Loucy (cell line): ENCODE measurements around the gene KIF24.

Experiments used
- H2AFZ ChIP-seq: fragments of 200-600 bp; sonication (generic); 2 replicates; pipeline ENCODE4 v1.6.0; 2016; ENCODE audit warnings: antibody characterized with exemption, mild to moderate bottlenecking, low read length, moderate library complexity
- H3F3A ChIP-seq: fragments of 200-600 bp; 2 replicates; pipeline ENCODE4 v1.6.0; 2016; ENCODE audit warnings: antibody characterized with exemption, low read depth, mild to moderate bottlenecking
- H3K27me3 ChIP-seq: fragments of 200-600 bp; sonication (generic); 2 replicates; pipeline ENCODE4 v1.6.1; 2014; ENCODE audit warnings: low read length, mild to moderate bottlenecking; ENCODE audit not compliant: insufficient read depth, poor library complexity, severe bottlenecking
- H3K36me3 ChIP-seq: fragments of 200-600 bp; sonication (generic); 2 replicates; pipeline ENCODE4 v1.6.1; 2016; ENCODE audit warnings: low read length; ENCODE audit not compliant: insufficient read depth
- H3K4me1 ChIP-seq: fragments of 200-600 bp; sonication (generic); 2 replicates; pipeline ENCODE4 v1.5.1; 2014; ENCODE audit warnings: low read length, mild to moderate bottlenecking; ENCODE audit not compliant: insufficient read depth, poor library complexity, severe bottlenecking
- H3K4me2 ChIP-seq: fragments of 200-600 bp; sonication (generic); 2 replicates; pipeline ENCODE4 v1.6.0; 2014; ENCODE audit warnings: antibody characterized with exemption, low read length, low read depth, mild to moderate bottlenecking; ENCODE audit not compliant: poor library complexity, severe bottlenecking
- H3K4me3 ChIP-seq: fragments of 200-600 bp; sonication (generic); 2 replicates; pipeline ENCODE4 v1.5.1; 2014; ENCODE audit warnings: low read length, mild to moderate bottlenecking, mixed read lengths; ENCODE audit not compliant: poor library complexity, severe bottlenecking
- H3K79me2 ChIP-seq: fragments of 200-600 bp; sonication (generic); 2 replicates; pipeline ENCODE4 v1.6.1; 2014; ENCODE audit warnings: low read length; ENCODE audit not compliant: insufficient read depth
- H3K9ac ChIP-seq: fragments of 200-600 bp; sonication (generic); 2 replicates; pipeline ENCODE4 v1.6.0; 2014; ENCODE audit warnings: mild to moderate bottlenecking, low read depth, low read length, moderate library complexity; ENCODE audit not compliant: poor library complexity, severe bottlenecking
- H3K9me2 ChIP-seq: fragments of 200-600 bp; sonication (generic); replicated peaks from 2 replicates; pipeline ENCODE4 v1.6.1; 2016; ENCODE audit warnings: low read depth, low read length, mixed read lengths
- H3K9me3 ChIP-seq: fragments of 200-600 bp; sonication (generic); 2 replicates; pipeline ENCODE4 v1.6.1; 2014; ENCODE audit warnings: mild to moderate bottlenecking, antibody characterized with exemption, low read length, low read depth; ENCODE audit not compliant: insufficient read depth
- H4K20me1 ChIP-seq: fragments of 200-600 bp; sonication (generic); 2 replicates; pipeline ENCODE4 v1.6.0; 2014; ENCODE audit warnings: antibody characterized with exemption, low read length, mild to moderate bottlenecking; ENCODE audit not compliant: insufficient read depth, poor library complexity, severe bottlenecking
- EZH2phosphoT487 ChIP-seq: fragments of 200-600 bp; IDR thresholded peaks from 2 replicates; pipeline ENCODE4 v1.6.1; 2018; ENCODE audit warnings: antibody characterized with exemption, mild to moderate bottlenecking, moderate library complexity, borderline replicate concordance
- TF ChIP-seq, protein P1 (sequence below): fragments of 200-600 bp; sonication (generic); conservative IDR thresholded peaks from 2 replicates; pipeline ENCODE4 v1.5.1; 2014; ENCODE audit warnings: mild to moderate bottlenecking, antibody characterized with exemption, low read length

The KIF24 gene

GRCh38 chr9:34371886-34372466, 42.9 kb upstream of the KIF24 start:
- no peaks in the 10 kb centered on the region for H3K36me3 ChIP-seq
- peaks cover 16% of the 10 kb centered on the region for H3K4me1 ChIP-seq
- no peak overlapping the region for H3K4me3 ChIP-seq
- H3K9me3 ChIP-seq = peaks cover 3% of the 10 kb centered on the region; the same call in 1 of the 2 replicates
- H3K9me2 ChIP-seq = no peaks in the 10 kb centered on the region
- TF ChIP-seq, protein P1, sequence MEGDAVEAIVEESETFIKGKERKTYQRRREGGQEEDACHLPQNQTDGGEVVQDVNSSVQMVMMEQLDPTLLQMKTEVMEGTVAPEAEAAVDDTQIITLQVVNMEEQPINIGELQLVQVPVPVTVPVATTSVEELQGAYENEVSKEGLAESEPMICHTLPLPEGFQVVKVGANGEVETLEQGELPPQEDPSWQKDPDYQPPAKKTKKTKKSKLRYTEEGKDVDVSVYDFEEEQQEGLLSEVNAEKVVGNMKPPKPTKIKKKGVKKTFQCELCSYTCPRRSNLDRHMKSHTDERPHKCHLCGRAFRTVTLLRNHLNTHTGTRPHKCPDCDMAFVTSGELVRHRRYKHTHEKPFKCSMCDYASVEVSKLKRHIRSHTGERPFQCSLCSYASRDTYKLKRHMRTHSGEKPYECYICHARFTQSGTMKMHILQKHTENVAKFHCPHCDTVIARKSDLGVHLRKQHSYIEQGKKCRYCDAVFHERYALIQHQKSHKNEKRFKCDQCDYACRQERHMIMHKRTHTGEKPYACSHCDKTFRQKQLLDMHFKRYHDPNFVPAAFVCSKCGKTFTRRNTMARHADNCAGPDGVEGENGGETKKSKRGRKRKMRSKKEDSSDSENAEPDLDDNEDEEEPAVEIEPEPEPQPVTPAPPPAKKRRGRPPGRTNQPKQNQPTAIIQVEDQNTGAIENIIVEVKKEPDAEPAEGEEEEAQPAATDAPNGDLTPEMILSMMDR = no peak
- no peak for TF ChIP-seq EZH2phosphoT487
- no peak overlapping the region for H3K9ac ChIP-seq
- H4K20me1 ChIP-seq = no peaks in the 10 kb centered on the region
- H2AFZ ChIP-seq = no peak overlapping the region
- H3K4me2 ChIP-seq = no peak overlapping the region
- no peaks in the 10 kb centered on the region for H3K79me2 ChIP-seq
- H3F3A ChIP-seq = no peaks in the 10 kb centered on the region
- no peaks in the 10 kb centered on the region for H3K27me3 ChIP-seq

GRCh38 chr9:34370970-34371880, 42.2 kb upstream of the KIF24 start:
- no peaks in the 10 kb centered on the region for H3K79me2 ChIP-seq
- no peak overlapping the region for H3K4me2 ChIP-seq
- no peak overlapping the region for H3K4me3 ChIP-seq
- H3K9me2 ChIP-seq = no peaks in the 10 kb centered on the region
- no peaks in the 10 kb centered on the region for H3K36me3 ChIP-seq
- H3K9ac ChIP-seq = no peak overlapping the region
- H3F3A ChIP-seq = no peaks in the 10 kb centered on the region
- H3K9me3 ChIP-seq = peaks cover 3% of the 10 kb centered on the region; the same call in 1 of the 2 replicates
- H3K27me3 ChIP-seq = no peaks in the 10 kb centered on the region
- H4K20me1 ChIP-seq = no peaks in the 10 kb centered on the region
- TF ChIP-seq, protein P1 = no peak
- TF ChIP-seq EZH2phosphoT487 = no peak
- peaks cover 12% of the 10 kb centered on the region for H3K4me1 ChIP-seq
- H2AFZ ChIP-seq = no peak overlapping the region

DNA sequence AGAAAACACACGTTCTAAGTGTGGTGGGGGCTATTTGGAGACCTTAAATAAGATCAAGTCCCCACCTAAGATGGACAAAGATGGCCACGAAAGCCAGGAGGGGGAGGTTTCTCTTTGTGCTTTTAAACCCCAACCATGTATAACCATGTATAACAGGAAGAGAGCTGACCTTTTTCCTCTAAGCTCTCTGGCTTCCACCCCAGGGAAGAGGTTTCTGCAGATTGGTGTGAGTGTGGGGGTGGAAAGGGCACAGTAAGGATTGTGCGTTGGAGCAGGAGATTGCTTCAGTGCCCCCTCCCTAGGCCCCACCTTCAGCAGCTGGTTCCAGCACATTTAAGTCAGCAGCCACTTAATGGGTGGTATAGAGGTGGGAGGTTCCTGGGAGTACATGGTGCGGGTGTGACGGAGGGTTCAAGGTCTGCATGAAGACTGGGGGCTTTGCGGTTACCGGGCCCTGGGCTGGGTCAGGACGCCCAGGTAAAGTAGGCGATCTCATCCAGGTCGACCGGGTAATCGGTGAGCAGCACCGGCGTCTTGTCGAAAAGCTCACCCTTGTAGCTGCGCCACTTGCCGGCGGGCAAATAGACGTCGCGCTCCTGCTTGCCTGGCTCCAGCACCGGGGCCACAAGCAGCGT, 41.4 kb upstream of the KIF24 start:
- Histone ChIP-seq H3K9me2 (no peaks in the 10 kb centered on the region), H3F3A (no peaks in the 10 kb centered on the region), H3K79me2 (no peaks in the 10 kb centered on the region), H3K4me3 (no peak overlapping the region), H3K27me3 (no peaks in the 10 kb centered on the region), H2AFZ (no peak overlapping the region), H4K20me1 (no peaks in the 10 kb centered on the region), H3K4me2 (no peak overlapping the region), H3K4me1 (peaks cover 4% of the 10 kb centered on the region), H3K9me3 (peaks cover 3% of the 10 kb centered on the region; the same call in 1 of the 2 replicates), H3K36me3 (no peaks in the 10 kb centered on the region), H3K9ac (no peak overlapping the region)
- TF ChIP-seq EZH2phosphoT487 = no peak
- TF ChIP-seq, protein P1 = no peak
